22Rv1 (cell line): Measurements from ENCODE around the gene RPLP2.

Experiments
- ZFX ChIP-seq: fragments of 450-650 bp; IDR thresholded peaks from 2 replicates; pipeline ENCODE4 v1.6.1; 2017; ENCODE audit warnings: antibody characterized with exemption, borderline replicate concordance
- TF ChIP-seq, protein P1 (sequence below): fragments of 450-650 bp; IDR thresholded peaks from 2 replicates; pipeline ENCODE4 v1.5.1; 2017; ENCODE audit warnings: mild to moderate bottlenecking

DNA sequence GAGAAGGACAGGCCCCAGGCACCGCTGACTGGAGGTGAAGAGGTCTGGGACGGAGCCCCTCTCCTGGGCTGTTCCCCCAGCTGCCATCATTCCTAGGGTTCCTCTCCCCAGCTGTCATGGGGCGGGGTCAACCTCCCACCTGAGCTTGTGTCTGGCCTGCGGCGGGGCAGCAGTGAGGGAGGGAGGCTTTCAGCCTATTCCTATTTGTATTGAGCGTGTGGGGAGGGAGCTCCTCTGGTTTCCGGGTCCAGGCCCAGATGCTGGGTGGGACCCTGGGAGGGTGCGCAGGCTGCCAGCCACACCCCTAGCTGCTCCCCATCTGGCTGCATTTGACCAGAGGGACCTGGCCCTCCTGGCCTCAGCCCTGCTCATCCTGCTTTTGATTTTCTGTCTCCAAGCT lies 46.6 kb downstream of the RPLP2 start:
- TF ChIP-seq, protein P1, sequence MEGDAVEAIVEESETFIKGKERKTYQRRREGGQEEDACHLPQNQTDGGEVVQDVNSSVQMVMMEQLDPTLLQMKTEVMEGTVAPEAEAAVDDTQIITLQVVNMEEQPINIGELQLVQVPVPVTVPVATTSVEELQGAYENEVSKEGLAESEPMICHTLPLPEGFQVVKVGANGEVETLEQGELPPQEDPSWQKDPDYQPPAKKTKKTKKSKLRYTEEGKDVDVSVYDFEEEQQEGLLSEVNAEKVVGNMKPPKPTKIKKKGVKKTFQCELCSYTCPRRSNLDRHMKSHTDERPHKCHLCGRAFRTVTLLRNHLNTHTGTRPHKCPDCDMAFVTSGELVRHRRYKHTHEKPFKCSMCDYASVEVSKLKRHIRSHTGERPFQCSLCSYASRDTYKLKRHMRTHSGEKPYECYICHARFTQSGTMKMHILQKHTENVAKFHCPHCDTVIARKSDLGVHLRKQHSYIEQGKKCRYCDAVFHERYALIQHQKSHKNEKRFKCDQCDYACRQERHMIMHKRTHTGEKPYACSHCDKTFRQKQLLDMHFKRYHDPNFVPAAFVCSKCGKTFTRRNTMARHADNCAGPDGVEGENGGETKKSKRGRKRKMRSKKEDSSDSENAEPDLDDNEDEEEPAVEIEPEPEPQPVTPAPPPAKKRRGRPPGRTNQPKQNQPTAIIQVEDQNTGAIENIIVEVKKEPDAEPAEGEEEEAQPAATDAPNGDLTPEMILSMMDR, result no peak
- TF ChIP-seq ZFX, result no peak
